GM12892 (cell line): ENCODE data around the gene RIIAD1.

Experiments used
- DNase-seq: peaks from one replicate; pipeline ENCODE4 v3.0.0; 2011; ENCODE audit not compliant: insufficient read length
- FAIRE-seq: peaks from 2 replicates; lab custom pipeline; 2011; peaks lifted over from hg19 to GRCh38; lab: Jason Lieb, UNC
- POLR2A ChIP-seq: IDR thresholded peaks from 2 replicates; pipeline ENCODE4 v1.6.1; 2011; ENCODE audit warnings: low read depth, low read length, control low read depth
- POLR2AphosphoS5 ChIP-seq: IDR thresholded peaks from 2 replicates; pipeline ENCODE4 v1.6.1; 2011; ENCODE audit warnings: low read depth, low read length, control low read depth
- TAF1 ChIP-seq: IDR thresholded peaks from 2 replicates; pipeline ENCODE4 v1.6.1; 2011; ENCODE audit warnings: low read depth, mild to moderate bottlenecking, control low read depth, low read length, borderline replicate concordance

RIIAD1 gene

DNA sequence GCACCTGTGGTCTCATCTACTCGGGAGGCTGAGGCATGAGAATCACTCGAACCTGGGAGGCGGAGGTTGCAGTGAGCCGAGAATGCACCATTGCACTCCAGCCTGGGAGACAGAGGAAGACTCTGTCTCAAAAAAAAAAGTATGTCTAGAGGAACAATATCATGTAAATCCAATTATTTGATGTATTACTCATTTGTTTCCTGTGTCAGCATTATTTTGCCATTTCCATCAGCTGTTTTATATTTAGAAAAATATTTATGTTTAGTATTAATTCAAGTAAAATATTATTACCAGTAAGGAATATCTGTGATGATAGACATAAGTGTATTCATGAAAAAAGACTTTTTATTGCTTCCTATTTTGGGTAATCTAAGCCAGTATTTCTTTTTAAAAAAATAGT, 56.0 kb downstream of the RIIAD1 start:
- no peak for FAIRE-seq
- TF ChIP-seq POLR2AphosphoS5 = no peak
- no peak for TF ChIP-seq POLR2A
- no peak for TF ChIP-seq TAF1

More for the DNA sequence above, 56.0 kb downstream of the RIIAD1 start:
- no peak for DNase-seq
